SKM-1 (cell line): ENCODE measurements around the gene CHRNA5.
"Not testable (repeated sequence)": the region's sequence is repeated elsewhere in the genome, so short reads cannot be mapped to it uniquely, and the experiment has no call there.

Experiments
- DNase-seq: peaks from one replicate; lab custom pipeline; 2025; ENCODE audit not compliant: unreplicated experiment; lab: John Stamatoyannopoulos, UW

CHRNA5 gene

DNA sequence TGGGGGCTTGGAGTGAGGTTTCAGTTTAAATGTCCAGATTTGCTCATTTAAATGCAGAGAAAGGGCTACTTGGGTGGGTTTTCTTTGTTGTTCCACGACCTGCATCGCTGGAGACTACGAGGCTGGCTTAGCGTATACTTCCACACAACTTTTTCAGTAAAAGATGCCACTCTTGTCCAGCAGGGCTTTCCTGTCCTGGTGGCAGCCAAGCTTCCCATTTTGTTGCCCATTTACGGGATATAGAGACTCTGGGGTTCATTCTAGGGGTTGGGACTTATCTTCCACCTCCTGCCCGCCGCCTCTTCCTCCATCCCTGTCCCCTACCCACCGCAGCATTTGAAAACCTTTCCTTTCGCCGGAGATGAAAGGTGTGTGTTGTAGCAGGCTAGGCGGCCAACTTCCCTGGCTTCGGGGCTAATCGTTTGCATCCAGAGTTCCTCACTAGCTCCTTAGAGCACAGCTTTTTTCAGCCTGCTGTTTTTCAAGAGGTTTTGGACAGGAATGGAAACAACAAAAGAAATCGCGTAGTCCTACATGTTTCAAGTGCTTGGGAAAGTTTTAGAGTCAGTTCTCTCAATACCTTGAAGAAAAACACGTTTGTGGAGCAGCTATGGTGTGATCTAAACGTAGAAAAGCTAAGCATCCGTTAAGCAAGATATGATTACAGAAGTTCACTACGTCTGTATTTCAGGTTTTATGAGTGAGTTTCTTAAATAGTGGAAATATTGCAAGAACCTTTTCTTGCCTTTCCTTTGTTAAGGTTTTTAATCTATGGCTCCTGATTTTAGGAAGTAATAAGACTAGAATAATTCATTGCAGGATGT, 843 bp downstream of the CHRNA5 start:
- no peak for DNase-seq

DNA sequence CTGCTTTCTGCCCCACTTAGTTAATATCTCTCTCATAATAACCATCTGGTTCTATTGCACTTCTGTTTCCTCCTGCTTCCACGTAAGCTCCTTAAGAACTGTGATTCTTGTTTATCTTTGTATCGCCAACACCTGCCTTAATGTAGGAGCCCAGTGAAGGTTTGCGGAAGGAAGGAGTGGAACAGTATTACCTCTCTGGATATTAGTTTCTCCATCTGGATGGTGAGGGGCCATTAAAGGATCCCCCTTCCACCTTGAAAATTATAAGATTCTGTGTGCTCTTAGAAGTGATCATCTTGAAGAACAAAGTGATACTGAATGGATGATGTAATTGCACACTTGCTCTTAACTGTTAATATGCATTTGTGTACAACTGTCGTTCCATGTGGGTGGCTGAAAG, 2.2 kb downstream of the CHRNA5 start:
- DNase-seq = no peak

DNA sequence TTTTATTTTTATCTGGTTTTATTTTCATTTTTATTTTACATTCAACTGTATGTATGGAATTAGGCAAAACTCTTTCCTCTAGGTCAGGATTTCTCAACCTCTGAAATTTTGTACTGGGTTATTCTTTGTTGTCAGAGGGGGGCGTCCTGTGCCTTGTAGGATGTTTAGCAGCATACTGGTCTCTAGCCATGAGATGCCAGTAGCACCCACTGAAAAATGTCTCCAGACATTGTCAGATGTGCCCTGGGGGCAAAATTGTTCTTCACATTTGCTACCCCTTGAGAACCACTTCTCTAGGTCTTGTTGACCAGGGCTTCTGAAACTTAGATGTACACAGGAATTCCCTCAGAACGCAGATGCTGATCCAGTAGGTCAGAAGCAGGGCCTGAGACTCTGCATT, 5.4 kb downstream of the CHRNA5 start:
- DNase-seq = no peak

DNA sequence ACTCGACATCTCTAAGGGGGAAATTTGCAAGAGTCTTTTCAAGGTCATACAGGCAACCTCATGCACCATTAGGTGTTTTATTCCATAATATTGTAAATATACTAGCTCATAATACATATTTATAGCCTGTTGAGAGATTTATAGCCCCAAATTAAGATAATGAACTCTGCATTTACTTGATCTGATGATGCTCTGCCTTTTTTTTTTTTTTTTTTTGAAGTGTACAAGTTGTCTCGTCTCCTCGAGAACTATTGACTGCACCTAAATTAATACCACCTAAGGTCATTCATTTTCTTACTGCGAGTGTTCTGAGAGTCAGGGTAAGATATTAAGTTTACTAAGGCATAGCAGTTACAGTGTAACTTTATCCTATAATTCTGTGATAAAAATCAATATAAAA, 6.1 kb downstream of the CHRNA5 start:
- DNase-seq = no peak

DNA sequence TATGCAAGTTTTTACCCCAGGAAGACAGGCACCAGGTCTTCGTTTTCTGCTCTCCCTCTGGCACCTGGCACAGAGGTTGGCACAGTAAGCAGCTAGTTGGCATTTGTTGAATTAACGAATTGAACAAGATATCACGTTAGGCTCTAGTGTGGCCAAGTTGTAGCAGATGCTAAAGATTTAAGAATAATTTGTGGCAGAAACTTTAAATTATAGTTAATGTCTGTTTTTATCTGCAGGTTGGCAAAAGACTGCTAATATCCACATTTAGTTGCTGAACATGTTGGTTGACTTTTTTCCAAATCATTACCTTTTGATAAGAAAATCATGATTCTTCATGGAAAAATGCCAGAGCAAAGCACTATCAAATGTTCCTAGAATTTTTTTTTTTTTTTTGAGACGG, 8.1 kb downstream of the CHRNA5 start:
- DNase-seq = no peak

DNA sequence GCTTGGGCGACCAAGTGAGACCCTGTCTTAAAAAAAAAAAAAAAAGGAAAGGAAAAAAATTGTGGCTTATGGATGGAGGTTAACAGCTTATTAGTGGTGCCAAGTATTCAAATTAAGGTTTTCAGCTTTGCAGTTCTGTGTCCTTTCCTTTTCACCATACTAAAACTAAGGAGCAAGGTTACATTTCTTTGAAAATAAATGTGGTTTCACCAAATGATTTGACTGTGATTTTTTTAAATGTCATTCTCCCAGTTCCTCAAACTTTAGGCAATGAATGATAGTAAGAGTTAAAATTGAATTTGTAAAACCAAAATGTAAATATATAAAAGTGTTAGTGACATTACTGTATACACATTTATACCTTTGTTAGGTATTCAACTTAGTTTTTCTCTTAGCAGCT, 9.6 kb downstream of the CHRNA5 start:
- no peak for DNase-seq

DNA sequence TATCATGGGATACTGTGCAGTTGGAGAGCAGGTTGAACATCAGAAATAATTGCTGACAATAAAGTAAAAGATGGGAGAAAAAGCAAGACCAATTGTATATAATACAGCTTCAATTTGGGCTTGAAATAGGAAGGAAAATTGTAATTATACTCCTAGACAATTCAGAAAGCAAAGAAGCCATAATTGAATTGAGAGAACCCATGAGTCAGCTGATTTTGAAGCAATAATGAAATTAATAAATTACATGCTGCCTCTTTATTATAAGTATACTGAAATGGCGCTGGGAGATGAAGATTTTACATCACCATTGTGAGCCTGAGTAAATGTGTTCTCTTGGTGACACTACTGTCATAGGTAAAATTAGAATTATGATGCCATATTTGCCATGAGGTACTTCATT, 32.3 kb downstream of the CHRNA5 start:
- DNase-seq = no peak

DNA sequence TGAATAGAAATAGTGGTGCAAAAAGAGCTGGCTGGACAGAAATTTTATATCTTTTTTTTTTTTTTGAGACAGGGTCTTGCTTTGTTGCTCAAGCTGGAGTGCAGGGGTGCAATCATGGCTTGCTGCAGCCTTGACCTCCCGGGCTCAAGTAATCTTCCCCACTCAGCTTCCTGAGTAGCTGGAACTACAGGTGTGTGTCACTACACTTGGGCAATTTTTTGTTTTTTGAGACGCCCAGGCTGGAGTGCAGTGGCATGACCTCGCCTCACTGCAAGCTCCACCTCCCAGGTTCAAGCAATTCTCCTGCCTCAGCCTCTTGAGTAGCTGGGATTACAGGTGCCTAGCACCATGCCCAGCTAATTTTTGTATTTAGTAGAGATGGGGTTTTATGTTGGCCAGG, 33.0 kb downstream of the CHRNA5 start:
- DNase-seq = no peak

DNA sequence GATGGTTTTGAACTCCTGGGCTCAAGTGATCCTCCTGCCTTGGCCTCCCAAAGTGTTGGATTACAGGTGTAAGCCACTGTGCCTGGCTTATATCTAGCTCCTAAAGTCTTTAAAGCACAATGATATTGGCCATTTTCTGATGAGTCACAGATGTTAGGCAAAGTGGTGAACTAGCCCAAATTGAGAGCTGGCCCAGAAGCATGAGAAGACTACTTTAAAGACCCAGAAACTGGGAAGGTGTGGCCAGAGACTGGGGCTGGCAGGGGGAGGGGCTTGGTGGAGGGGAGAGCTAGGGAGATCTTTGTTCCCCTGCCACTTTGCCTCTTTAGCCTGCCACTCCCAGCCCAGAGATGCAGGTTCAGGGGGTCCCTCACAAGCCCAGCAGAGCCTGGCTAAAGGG, 33.9 kb downstream of the CHRNA5 start:
- no peak for DNase-seq

DNA sequence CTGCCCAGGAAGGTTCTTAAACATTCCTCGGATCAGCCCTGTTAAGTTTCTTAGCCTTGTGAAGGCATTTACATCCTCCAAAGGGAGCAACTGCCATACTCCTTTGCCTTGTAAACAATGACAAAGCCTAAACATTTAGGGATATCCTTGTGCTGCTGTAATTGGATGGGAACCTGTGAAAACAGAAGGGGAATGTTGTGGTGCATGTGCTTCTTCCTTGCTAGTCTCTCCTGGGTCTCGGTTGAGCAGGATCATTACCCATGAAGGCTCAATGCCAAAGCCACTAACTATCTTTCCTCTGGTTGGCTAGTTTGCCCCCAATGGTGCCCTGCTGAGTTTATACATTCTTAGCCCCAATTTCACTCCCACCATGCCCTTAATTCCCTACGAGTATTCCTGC, 38.1 kb downstream of the CHRNA5 start:
- DNase-seq = no peak

DNA sequence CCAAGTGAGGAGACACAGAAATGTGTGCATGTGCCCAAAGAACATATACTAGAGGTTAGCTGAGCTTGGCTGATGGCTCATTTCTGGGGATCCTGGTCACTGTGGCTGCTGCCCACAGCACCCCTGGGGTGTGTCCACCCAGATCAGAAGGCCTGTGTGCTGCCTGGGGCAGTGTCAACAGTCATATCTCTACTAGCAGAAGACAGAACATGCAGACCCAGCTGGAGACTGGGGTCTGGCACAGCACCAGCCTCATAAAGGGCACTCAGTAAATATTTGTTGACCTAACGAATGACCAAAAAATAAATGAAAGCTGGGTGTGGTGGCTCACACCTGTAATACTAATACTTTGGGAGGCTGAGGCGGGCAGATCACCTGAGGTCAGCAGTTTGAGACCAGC, 39.1 kb downstream of the CHRNA5 start:
- no peak for DNase-seq

DNA sequence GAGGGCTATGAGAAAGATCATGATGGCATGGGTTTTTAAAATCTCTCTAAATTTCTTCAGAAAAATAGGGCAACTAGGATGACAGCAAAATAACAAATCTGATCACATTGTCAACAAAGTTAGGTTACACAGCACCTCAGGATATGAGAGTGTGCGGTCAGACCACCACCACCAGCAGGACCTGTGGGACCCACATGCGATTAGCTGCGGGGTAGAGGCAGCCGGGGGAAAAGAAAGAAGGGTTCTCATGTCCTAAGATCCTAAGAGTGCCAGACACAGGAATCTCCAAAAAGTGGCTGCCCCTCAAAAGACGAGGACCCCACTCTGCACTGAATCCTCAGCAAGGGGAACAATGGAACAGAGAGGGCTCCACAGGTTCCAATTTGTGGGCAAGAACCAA, 39.9 kb downstream of the CHRNA5 start:
- DNase-seq = no peak

DNA sequence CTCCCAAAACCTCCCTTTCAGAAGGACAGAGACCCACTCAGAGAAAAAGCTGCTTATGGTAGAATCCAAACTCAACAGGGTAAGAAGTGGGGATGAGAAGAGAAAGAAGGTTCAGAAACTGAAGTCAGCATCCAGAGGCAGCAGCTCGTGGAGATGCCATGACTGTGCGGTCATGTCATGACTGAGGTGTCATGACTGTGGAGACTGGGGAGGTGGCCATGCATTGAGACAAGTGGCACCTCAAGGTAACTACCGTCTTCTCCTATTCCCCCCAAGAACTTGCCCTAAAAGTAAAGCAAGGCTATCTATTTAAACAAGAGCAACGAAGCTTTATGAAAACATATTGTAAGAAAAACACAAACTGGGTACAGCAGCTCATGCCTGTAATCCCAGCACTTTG, 40.4 kb downstream of the CHRNA5 start:
- no peak for DNase-seq

DNA sequence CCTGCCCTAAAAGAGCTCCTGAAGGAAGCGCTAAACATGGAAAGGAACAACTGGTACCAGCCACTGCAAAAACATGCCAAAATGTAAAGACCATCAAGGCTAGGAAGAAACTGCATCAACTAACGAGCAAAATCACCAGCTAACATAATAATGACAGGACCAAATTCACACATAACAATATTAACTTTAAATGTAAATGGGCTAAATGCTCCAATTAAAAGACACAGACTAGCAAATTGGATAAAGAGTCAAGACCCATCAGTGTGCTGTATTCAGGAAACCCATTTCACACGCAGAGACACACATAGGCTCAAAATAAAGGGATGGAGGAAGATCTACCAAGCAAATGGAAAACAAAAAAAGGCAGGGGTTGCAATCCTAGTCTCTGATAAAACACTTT, 44.2 kb downstream of the CHRNA5 start:
- DNase-seq = not testable (repeated sequence)

DNA sequence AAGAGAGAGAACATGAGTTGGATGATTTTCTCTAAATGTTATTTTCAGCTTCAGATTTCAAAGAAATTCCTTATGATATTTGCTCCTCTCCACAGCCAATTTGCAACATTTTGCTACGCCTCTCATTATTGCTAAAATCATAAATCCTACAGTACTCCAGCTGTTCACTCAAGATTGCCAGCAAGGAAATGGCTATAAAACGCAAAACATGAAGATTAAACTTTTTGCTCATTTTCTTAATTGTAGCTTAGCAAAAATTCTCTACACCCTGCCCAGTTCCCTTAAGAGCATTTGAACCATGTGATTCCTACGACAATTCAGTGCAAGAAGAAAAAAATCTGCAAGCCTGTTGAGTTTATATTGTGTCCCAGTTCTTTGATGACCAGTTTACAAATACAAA, 48.7 kb downstream of the CHRNA5 start:
- DNase-seq = no peak

DNA sequence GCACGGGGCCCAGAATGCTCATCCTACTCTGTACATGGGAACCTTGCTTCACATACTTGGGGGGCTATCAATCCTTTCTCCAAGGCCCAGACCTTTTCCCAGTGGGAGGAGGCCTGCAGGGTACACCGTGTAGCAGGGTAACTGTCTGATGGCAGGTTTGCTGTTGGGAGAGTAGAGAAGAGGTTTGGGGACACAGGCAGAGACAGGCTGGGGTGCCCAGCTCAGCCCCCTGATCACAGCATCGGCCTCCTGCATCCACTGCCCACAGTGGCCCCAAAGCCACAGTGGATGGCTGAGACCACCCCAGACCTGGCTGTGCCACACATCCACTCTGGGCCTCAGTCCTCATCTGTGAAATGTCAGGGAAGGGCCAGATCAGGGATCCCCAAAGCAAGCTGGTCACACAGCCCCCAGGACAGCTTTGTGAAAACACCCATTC, 49.9 kb downstream of the CHRNA5 start:
- DNase-seq = no peak

DNA sequence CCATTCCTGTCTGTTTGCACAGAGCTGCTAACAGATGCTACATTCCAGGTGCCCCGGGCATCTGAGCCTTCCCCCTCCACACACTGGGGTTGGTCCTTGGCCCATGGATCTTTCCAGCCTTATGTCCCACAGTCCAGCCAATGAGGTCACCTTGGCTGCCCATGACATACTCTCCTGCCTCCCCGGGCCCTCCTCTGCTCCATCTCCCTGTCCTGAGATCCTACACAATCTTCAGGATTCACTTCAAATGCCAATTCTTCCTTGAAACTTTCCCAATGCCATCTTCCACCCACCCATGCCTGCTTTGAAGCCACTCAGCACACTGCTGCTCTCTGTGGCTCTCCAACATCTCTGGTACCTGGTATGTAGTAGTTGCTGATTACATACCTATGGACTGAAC, 51.2 kb downstream of the CHRNA5 start:
- DNase-seq = no peak

DNA sequence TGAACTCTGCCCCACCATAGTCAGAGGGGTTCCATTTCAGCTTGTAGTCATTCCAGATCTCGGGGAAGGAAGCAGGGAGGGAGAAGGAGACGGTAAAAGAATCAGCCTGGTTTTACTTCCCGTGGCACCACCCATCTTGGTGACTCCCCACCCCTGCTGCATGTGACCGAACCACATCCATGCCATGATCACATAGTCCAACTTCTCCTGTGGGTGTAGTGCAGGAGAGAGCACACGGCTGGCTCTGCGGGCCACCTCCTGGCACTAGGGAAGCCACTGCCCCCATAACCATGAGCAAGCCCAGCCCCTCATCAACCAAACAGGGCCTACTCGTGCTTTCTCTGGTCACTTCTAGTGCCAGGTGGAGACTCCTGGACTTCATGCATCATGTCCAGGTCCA, 51.8 kb downstream of the CHRNA5 start:
- no peak for DNase-seq

DNA sequence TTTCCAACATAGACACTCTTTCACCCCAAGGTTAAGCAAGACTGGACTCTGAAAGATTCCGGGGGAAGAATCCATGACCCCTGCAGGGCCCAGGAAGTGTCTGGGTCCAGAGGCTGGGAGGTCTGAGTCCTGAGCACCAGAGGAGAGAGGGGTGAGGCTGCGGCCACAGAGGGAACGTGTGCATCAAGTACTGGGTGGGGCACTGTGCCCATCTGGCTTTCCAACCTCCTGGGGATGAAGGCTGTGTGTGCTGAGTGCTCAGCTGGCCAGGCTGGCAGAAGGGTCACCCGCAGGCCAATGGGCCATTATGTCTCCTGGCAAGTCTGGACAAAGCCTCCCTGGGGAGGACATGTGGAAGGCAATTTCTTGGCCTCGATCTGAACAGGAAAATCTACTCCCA, 52.2 kb downstream of the CHRNA5 start:
- no peak for DNase-seq

DNA sequence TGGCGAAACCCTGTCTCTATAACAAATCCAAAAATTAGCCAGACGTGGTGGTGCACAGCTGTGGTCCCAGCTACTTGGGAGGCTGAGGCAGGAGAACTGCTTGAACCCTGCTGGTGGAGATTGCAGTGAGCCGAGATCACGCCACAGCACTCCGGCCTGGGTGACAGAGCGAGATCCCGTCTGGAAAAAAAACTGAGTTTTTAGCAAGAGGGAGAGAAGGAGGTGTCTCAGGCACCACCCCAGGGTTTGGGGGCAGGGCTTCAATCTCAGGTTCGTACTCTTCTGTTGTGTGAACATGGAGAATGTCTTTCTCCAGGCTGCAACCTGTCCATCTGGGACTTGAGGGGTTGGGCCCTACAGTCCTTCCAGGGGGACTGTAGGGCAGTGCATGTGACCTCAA, 52.7 kb downstream of the CHRNA5 start:
- DNase-seq = no peak

DNA sequence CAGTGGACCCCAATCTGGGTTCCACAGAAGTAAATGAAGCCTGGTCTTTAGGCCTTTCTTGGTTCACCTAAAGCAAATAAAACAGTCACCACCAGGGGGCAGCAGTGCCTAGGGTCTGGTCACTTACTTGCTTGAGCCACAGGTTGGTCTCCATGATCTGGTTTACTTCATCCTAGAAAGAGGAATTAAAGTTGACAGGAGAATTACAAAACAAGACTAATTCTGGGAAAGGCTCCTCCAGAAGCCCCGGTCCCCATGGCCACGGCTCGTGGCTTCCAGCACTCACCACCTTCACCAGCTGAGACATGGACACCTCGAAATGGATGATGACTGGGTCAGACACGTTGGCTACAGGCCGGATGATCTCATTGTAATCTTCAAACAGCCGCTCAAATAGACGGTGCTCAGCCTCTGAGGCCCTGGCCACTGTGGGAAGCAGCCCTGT, 53.2 kb downstream of the CHRNA5 start:
- DNase-seq = peak; percentile 49

DNA sequence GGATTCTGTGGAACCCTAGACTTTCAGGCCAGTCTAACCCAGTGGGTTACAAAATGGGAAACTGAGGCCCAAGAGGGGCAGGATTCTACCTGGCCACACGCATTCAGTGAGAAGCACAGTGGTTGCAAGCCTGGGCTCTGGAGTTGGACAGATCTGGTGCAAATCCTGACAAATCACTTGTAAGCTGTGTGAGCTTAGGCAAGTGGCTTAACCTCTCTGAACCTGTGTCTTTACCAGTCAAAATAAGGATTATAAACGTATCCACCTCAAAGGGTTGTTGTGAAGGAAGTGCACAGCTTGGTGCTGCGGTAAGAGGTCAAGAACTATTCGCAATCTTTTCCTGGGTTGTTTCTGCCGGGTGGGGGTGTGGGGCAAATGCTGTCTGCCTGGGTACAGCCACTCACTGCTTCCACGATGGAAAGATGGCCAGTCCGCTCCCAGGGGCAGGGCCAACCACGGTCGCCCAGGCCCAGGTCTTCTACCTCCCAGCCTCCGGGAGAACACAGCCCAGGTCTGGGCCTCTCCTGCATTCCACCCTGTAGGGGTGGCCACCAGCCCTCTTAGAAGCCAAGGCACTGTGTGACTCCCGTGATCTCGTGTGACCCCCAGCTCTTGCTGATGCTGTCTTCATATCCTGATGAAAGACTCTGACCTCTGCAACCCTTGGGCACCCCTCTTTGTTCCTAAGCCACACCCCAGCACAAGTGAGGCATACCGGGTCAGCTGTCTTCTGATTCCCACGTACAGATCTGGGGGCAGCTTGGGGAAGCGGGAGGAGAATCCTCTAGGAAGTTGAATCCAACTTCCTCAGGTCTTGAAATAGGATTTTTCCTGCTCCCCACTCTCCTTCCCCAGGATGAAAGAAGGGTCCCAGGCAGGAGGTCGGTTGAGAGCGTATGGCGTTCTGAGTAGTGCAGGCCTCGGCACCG, 54.0 kb downstream of the CHRNA5 start:
- DNase-seq = no peak
